Measurements from ENCODE around the gene SORCS1.

SORCS1 gene

GRCh38 chr10:107163881-107164861 lies at the start of gene SORCS1:
TSS of gene SORCS1 (minus strand) at chr10:107164706.
- DNase-seq (ENCODE audit: low spot score), result no peak

- no peak for DNase-seq (ENCODE audit: low spot score)
Measured at GRCh38 chr10:107214261-107214660, 49.8 kb upstream of the SORCS1 start.

- DNase-seq (ENCODE audit: low spot score), result no peak
Measured at GRCh38 chr10:107213861-107214260, 49.4 kb upstream of the SORCS1 start.

GRCh38 chr10:107206833-107207232 lies 42.3 kb upstream of the SORCS1 start:
- no peak for DNase-seq (ENCODE audit: low spot score)

- DNase-seq (ENCODE audit: low spot score), result no peak
Measured at GRCh38 chr10:107169516-107169915, 5.0 kb upstream of the SORCS1 start.

- DNase-seq (ENCODE audit: low spot score), result no peak
Measured at GRCh38 chr10:107168738-107169137, 4.2 kb upstream of the SORCS1 start.

GRCh38 chr10:107166403-107166802 lies 1.9 kb upstream of the SORCS1 start:
- no peak for DNase-seq (ENCODE audit: low spot score)

- no peak for DNase-seq (ENCODE audit: low spot score)
Measured at GRCh38 chr10:107164992-107165391, 486 bp upstream of the SORCS1 start.

- DNase-seq (ENCODE audit: low spot score), result no peak
Measured at GRCh38 chr10:107163076-107163855, 1.2 kb downstream of the SORCS1 start.

GRCh38 chr10:107160866-107161265 lies 3.6 kb downstream of the SORCS1 start:
- DNase-seq (ENCODE audit: low spot score), result no peak

- DNase-seq (ENCODE audit: low spot score), result no peak
Measured at GRCh38 chr10:107159871-107160270, 4.6 kb downstream of the SORCS1 start.

- DNase-seq (ENCODE audit: low spot score), result no peak
Measured at GRCh38 chr10:107157071-107157470, 7.4 kb downstream of the SORCS1 start.

- no peak for DNase-seq (ENCODE audit: low spot score)
Measured at GRCh38 chr10:107152087-107152486, 12.4 kb downstream of the SORCS1 start.

GRCh38 chr10:107148906-107149305 lies 15.6 kb downstream of the SORCS1 start:
- DNase-seq (ENCODE audit: low spot score), result no peak

GRCh38 chr10:107144490-107144889 lies 20.0 kb downstream of the SORCS1 start:
- no peak for DNase-seq (ENCODE audit: low spot score)

- no peak for DNase-seq (ENCODE audit: low spot score)
Measured at GRCh38 chr10:107141524-107142061, 22.9 kb downstream of the SORCS1 start.

GRCh38 chr10:107139237-107139636 lies 25.3 kb downstream of the SORCS1 start:
- DNase-seq (ENCODE audit: low spot score), result no peak

GRCh38 chr10:107133656-107134055 lies 30.9 kb downstream of the SORCS1 start:
- no peak for DNase-seq (ENCODE audit: low spot score)

- no peak for DNase-seq (ENCODE audit: low spot score)
Measured at GRCh38 chr10:107129000-107129399, 35.5 kb downstream of the SORCS1 start.

- no peak for DNase-seq (ENCODE audit: low spot score)
Measured at GRCh38 chr10:107126512-107127065, 37.9 kb downstream of the SORCS1 start.

GRCh38 chr10:107122703-107123102 lies 41.8 kb downstream of the SORCS1 start:
- DNase-seq (ENCODE audit: low spot score), result no peak

- DNase-seq (ENCODE audit: low spot score), result no peak
Measured at GRCh38 chr10:107118866-107119265, 45.6 kb downstream of the SORCS1 start.
